ENCODE data around the gene RRP1B.

Gene RRP1B

DNA sequence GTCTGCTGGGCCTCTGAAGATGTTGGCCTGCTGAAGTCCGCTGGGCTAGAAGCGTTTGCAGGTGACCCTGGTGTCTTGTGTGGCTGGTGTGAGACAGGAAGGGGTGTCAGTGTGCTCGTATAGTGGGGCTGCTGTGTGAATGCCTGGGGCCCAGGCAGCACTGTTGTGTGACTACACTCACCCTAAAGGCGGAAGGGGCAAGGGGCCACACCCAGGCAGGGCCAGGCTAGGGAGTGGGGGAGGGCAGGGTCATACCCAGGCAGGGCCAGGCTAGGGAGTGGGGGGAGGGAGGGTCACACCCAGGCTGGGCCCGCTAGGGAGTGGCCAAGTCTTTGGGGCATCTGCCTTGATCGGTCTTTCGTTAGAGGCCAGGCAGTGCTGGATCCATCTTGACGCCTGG, 84.6 kb downstream of the RRP1B start:
- DNase-seq (ENCODE audit: low spot score): no peak

DNA sequence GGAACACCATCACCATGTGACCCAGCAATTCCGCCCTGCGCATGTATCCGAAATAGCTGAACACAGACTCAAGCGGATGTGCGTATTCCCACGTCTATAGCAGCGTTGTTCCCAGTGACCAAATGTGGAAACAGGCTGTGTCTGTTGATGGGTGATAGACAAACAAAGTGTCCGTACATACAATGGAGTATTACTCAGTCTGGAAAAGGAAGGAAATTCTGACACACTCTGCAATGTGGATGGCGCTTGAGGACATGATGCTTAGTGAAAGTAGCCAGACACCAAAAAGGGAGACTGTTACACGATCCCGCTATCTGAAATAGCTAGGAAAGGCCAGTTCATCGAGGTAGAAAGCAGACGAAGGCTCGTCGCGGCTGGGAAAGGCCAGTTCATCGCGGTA, 85.4 kb downstream of the RRP1B start:
- no peak for DNase-seq (ENCODE audit: low spot score)
